SK-N-SH treated with all-trans-retinoic acid at 6 μM for 48 hours (cell line): ENCODE results near the gene SLC10A1.

ENCODE experiments used
- BACH2 ChIP-seq: fragments of 250-450 bp; sonication (Bioruptor Pico); IDR thresholded peaks from 2 replicates; pipeline ENCODE4 v1.9.0; 2021; ENCODE audit warnings: mild to moderate bottlenecking, borderline replicate concordance
- ESRRG ChIP-seq: fragments of 250-450 bp; sonication (Bioruptor Pico); IDR thresholded peaks from 2 replicates; pipeline ENCODE4 v1.6.1; 2021; ENCODE audit warnings: mild to moderate bottlenecking
- GLIS3 ChIP-seq: fragments of 250-450 bp; sonication (Bioruptor Pico); IDR thresholded peaks from 2 replicates; pipeline ENCODE4 v1.5.0; 2020; ENCODE audit warnings: mild to moderate bottlenecking, moderate library complexity
- ISL1 ChIP-seq: fragments of 250-450 bp; sonication (Bioruptor Pico); IDR thresholded peaks from 2 replicates; pipeline ENCODE4 v2.1.2; 2022; ENCODE audit warnings: mild to moderate bottlenecking, moderate library complexity
- OSR1 ChIP-seq: fragments of 250-450 bp; sonication (Bioruptor Pico); IDR thresholded peaks from 2 replicates; pipeline ENCODE4 v1.8.0; 2022; ENCODE audit warnings: moderate library complexity, mild to moderate bottlenecking, inconsistent platforms
- PPARA ChIP-seq: fragments of 250-450 bp; sonication (Bioruptor Pico); IDR thresholded peaks from 2 replicates; pipeline ENCODE4 v1.5.0; 2020; ENCODE audit warnings: mild to moderate bottlenecking, borderline replicate concordance
- TSHZ2 ChIP-seq: fragments of 250-450 bp; sonication (Bioruptor Pico); IDR thresholded peaks from 2 replicates; pipeline ENCODE4 v1.5.0; 2020; ENCODE audit warnings: mild to moderate bottlenecking, moderate library complexity
- ZFP30 ChIP-seq: fragments of 450-650 bp; formaldehyde crosslinking; IDR thresholded peaks from 2 replicates; pipeline ENCODE4 v1.5.0; 2022; ENCODE audit warnings: mild to moderate bottlenecking, moderate library complexity
- ZNF565 ChIP-seq: fragments of 450-650 bp; formaldehyde crosslinking; conservative IDR thresholded peaks from 2 replicates; pipeline ENCODE4 v1.5.0; 2020; ENCODE audit warnings: low read depth, mild to moderate bottlenecking, moderate library complexity
- ZNF70 ChIP-seq: fragments of 450-650 bp; formaldehyde crosslinking; IDR thresholded peaks from 2 replicates; pipeline ENCODE4 v1.5.0; 2020; ENCODE audit warnings: mild to moderate bottlenecking, moderate library complexity
- TF ChIP-seq, protein P1 (sequence below): fragments of 250-450 bp; sonication (Bioruptor Pico); IDR thresholded peaks from 2 replicates; pipeline ENCODE4 v1.8.0; 2020; ENCODE audit warnings: mild to moderate bottlenecking, moderate library complexity, borderline replicate concordance
- TF ChIP-seq, protein P2 (sequence below): fragments of 250-450 bp; sonication (Bioruptor Pico); IDR thresholded peaks from 2 replicates; pipeline ENCODE4 v1.8.0; 2021; ENCODE audit warnings: low read depth, mild to moderate bottlenecking, moderate library complexity, borderline replicate concordance

- TF ChIP-seq, protein P1, sequence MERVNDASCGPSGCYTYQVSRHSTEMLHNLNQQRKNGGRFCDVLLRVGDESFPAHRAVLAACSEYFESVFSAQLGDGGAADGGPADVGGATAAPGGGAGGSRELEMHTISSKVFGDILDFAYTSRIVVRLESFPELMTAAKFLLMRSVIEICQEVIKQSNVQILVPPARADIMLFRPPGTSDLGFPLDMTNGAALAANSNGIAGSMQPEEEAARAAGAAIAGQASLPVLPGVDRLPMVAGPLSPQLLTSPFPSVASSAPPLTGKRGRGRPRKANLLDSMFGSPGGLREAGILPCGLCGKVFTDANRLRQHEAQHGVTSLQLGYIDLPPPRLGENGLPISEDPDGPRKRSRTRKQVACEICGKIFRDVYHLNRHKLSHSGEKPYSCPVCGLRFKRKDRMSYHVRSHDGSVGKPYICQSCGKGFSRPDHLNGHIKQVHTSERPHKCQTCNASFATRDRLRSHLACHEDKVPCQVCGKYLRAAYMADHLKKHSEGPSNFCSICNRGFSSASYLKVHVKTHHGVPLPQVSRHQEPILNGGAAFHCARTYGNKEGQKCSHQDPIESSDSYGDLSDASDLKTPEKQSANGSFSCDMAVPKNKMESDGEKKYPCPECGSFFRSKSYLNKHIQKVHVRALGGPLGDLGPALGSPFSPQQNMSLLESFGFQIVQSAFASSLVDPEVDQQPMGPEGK = no peak
- no peak for TF ChIP-seq ZFP30
- TF ChIP-seq PPARA (CRISPR knock-in tag) = no peak
- no peak for TF ChIP-seq ISL1 (CRISPR knock-in tag)
- TF ChIP-seq OSR1 (CRISPR knock-in tag) = no peak
- TF ChIP-seq ZNF565 (CRISPR knock-in tag) = no peak
- TF ChIP-seq BACH2 (CRISPR knock-in tag) = no peak
- TF ChIP-seq GLIS3 (CRISPR knock-in tag) = no peak
- TF ChIP-seq ZNF70 = no peak
- TF ChIP-seq, protein P2, sequence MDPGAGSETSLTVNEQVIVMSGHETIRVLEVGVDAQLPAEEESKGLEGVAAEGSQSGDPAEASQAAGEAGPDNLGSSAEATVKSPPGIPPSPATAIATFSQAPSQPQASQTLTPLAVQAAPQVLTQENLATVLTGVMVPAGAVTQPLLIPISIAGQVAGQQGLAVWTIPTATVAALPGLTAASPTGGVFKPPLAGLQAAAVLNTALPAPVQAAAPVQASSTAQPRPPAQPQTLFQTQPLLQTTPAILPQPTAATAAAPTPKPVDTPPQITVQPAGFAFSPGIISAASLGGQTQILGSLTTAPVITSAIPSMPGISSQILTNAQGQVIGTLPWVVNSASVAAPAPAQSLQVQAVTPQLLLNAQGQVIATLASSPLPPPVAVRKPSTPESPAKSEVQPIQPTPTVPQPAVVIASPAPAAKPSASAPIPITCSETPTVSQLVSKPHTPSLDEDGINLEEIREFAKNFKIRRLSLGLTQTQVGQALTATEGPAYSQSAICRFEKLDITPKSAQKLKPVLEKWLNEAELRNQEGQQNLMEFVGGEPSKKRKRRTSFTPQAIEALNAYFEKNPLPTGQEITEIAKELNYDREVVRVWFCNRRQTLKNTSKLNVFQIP (CRISPR knock-in tag) = no peak
- TF ChIP-seq TSHZ2 (CRISPR knock-in tag) = no peak
- no peak for TF ChIP-seq ESRRG
These were observed 715 bp upstream of the SLC10A1 start for GRCh38 chr14:69797573-69798338.
